Head of caudate nucleus (tissue), 42 donors: ENCODE data around the gene DENND6A.

ENCODE experiments used
- DNase-seq, 42 donors: peaks; one replicate each; pipeline versions ENCODE4 v3.0.0 to v3.0.0-alpha.2; 2020 to 2021; ENCODE audit warnings: mixed read lengths in 7 of 42
- intact Hi-C: fragments of 100-400 bp; cut with DNase I; formaldehyde crosslinking; loops from one replicate; pipeline ENCODE4 v1.15.0; 2022

Gene DENND6A

DNA sequence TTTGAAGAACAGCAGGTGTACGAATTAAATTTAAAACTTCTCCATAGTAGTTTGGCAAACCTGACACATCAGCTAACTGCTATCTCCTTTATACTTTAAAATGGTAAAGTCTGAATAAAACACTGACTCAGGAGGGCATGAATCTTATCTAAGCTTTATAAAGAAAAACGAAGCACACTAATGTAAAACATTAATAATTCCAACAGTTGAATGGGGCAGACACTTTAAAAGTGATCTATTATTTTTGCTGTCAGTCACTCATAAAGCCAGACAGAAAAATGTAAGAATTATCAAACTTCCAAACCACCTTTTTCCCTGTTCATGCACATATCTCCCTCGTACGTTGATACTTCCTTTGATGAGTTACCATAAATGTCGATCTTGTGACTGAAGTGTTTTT lies 98.3 kb downstream of the DENND6A start:
- intact Hi-C loops, result no loop called here
- no peak for DNase-seq

- DNase-seq, result no peak
- intact Hi-C loops, result no loop called here
Measured at GRCh38 chr3:57594144-57594543, 98.7 kb downstream of the DENND6A start.

- DNase-seq, result no peak
- intact Hi-C loops, result no loop called here
Measured at GRCh38 chr3:57592306-57592705, 100.6 kb downstream of the DENND6A start.

GRCh38 chr3:57587905-57588304 lies 105.0 kb downstream of the DENND6A start:
- intact Hi-C loops, result no loop called here

GRCh38 chr3:57586778-57587177 lies 106.1 kb downstream of the DENND6A start:
- intact Hi-C loops, result no loop called here
- DNase-seq, result no peak

More at GRCh38 chr3:57587905-57588304, 105.0 kb downstream of the DENND6A start:
- DNase-seq, result no peak

DNA sequence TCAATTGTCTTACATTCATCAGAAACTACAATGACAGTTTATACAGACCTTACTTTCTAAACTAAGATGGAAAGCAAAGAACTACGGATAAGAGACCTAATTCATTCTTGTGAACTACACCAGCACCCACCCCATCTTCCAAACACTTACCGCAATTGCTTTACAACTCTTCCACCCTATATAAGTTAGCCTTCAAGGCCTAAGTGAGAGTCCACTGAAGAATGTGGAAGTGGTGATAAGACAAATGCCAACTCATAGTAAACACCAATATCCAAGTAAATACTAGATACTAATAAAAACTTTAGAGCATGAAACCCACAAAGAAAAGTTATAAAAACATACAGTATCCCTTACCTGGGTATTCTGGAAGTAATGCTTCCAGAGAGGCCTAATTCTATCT lies 109.3 kb downstream of the DENND6A start:
- intact Hi-C loops, result no loop called here
- no peak for DNase-seq

GRCh38 chr3:57582474-57583168 lies 110.3 kb downstream of the DENND6A start:
- intact Hi-C loops, result no loop called here
- DNase-seq, result no peak

DNA sequence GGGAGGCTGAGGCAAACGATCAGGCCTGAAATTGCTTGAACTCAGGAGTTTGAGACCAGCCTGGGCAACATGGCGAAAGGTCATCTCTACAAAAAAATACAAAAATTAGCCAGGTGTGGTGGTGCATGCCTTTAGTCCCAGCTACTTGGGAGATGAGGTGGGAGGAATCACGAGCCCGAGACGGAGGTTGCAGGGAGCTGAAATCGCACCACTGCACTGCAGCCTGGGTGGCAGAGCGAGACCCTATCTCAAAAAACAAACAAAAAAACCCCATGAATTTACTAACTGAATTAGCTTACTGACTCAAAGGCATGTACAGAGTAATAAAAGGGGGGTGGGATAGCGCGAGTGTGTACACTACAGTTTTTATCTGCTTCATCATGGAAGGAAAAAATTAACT lies 115.1 kb downstream of the DENND6A start:
- DNase-seq, result no peak
- intact Hi-C loops, result no loop called here

DNA sequence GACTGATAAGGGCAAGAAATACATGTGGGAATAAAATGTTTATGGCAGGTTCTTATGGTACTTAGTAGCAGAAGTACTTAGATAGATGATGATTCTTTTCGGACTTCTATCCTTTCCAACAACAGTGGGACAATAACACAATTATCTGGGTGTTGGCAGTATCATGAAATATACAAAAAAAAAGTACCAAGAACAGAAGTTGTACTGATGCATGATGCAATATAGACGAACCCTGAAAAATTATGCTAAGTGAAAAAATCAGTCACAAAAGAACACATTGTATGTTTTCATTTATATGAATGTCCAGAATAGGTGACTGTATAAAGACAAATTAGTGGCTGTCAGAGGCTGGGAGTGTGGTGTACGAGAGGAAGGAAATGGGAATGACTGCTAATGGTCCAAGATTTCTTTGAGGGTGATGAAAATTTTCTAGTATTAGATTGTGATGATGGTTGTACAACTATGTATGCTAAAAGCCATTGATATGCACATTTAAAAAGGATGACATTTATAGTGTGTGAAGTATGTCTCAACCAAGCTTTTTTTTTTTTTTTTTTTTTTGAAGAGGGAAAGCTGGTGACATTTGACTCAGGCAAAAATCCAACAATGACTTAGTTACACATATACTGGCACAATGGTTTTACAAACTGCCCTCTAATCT lies 116.8 kb downstream of the DENND6A start:
- DNase-seq, result no peak
- intact Hi-C loops, result no loop called here
